ENCODE results near the gene GIMAP2. TPM values are rescaled to one million over a fixed set of nuclear protein-coding genes. Genes with fewer than 3 reads are reported as not detected.

The GIMAP2 gene
- total and polyA plus RNA-seq, 12 donors: 5.2 to 23.6 (median 14.5) TPM

- no peaks in the 10 kb centered on the region for H3K4me1 ChIP-seq (replicated peaks in 1 of 2)
- H3K4me3 ChIP-seq: no peak overlapping the region
- no peak for DNase-seq
- no peaks in the 10 kb centered on the region for H3K36me3 ChIP-seq (replicated peaks in 1 of 2)
- WGBS, 4 donors: 76 to 88% (median 81%) methylated on average over 14 of the region's 14 CpGs
- H3K27me3 ChIP-seq: no peaks in the 10 kb centered on the region
- no peak overlapping the region for H3K27ac ChIP-seq
- intact Hi-C loops (cut with DNase I): loop anchor here in 1 of 2 donors (10.0 kb wide), 1 partner anchor 288 kb away; the partner anchor contains the start of gene GIMAP8
- TF ChIP-seq POLR2A (IDR thresholded peaks at IDR 0.05): no peak
- no peak for TF ChIP-seq CTCF (IDR thresholded peaks at IDR 0.05)
- no peaks in the 10 kb centered on the region for H3K9me3 ChIP-seq (replicated peaks in 1 of 3)
Observed at GRCh38 chr7:150742286-150742968, 56.9 kb downstream of the GIMAP2 start.

Other genes starting within 250 kb of the GIMAP2 start
- gene GIMAP8, start 235.1 kb upstream of the GIMAP2 start, total RNA-seq: 10 to 100 TPM in 5 of 9 donors, 1 to 10 TPM in 4; 6.1 to 18.4 (median 11.2) TPM
- gene GIMAP8, start 235.1 kb upstream of the GIMAP2 start, polyA plus RNA-seq: 1 to 10 TPM; 6.1 to 9.3 (median 6.8) TPM
- gene GIMAP7, start 170.8 kb upstream of the GIMAP2 start, total RNA-seq: 10 to 100 TPM in 7 of 9 donors, 1 to 10 TPM in 2; 4.2 to 24.8 (median 15.9) TPM
- gene GIMAP7, start 170.8 kb upstream of the GIMAP2 start, polyA plus RNA-seq: 10 to 100 TPM; 17.6 to 39.3 (median 24.7) TPM
- gene GIMAP4, start 118.3 kb upstream of the GIMAP2 start, total RNA-seq: 10 to 100 TPM; 24.6 to 52.7 (median 37.8) TPM
- 10 to 100 TPM; 19.6 to 35.6 (median 27.9) TPM for gene GIMAP4, start 118.3 kb upstream of the GIMAP2 start, polyA plus RNA-seq
- gene GIMAP6, start 53.3 kb upstream of the GIMAP2 start, total RNA-seq: 10 to 100 TPM; 12.6 to 50.6 (median 27.6) TPM
- 10 to 100 TPM in 2 of 3 donors, 1 to 10 TPM in 1; 9.9 to 12.9 (median 11.0) TPM for gene GIMAP6, start 53.3 kb upstream of the GIMAP2 start, polyA plus RNA-seq
- gene GIMAP1, start 30.9 kb downstream of the GIMAP2 start, total RNA-seq: 10 to 100 TPM in 1 of 9 donors, 1 to 10 TPM in 8; 1.6 to 11.2 (median 6.6) TPM
- gene GIMAP1, start 30.9 kb downstream of the GIMAP2 start, polyA plus RNA-seq: 1 to 10 TPM; 1.5 to 4.7 (median 4.2) TPM
- gene GIMAP5, start 51.7 kb downstream of the GIMAP2 start, total RNA-seq: 10 to 100 TPM in 8 of 9 donors, 1 to 10 TPM in 1; 7.9 to 65.0 (median 18.9) TPM
- 10 to 100 TPM; 13.2 to 32.9 (median 29.7) TPM for gene GIMAP5, start 51.7 kb downstream of the GIMAP2 start, polyA plus RNA-seq
- gene TMEM176B, start 114.7 kb downstream of the GIMAP2 start, total RNA-seq: 10 to 100 TPM in 8 of 9 donors, 1 to 10 TPM in 1; 1.8 to 99.1 (median 39.7) TPM
- 10 to 100 TPM; 12.0 to 33.6 (median 12.6) TPM for gene TMEM176B, start 114.7 kb downstream of the GIMAP2 start, polyA plus RNA-seq
- 10 to 100 TPM in 8 of 9 donors, under 1 TPM in 1; 0.78 to 70.9 (median 28.0) TPM for gene TMEM176A, start 115.1 kb downstream of the GIMAP2 start, total RNA-seq
- gene TMEM176A, start 115.1 kb downstream of the GIMAP2 start, polyA plus RNA-seq: 10 to 100 TPM; 14.6 to 46.4 (median 15.7) TPM
- gene AOC1, start 166.8 kb downstream of the GIMAP2 start, total RNA-seq: under 1 TPM in 3 of 9 donors, not detected in 6; 0.11 to 0.29 (median 0.15) TPM
- under 1 TPM in 2 of 3 donors, not detected in 1; 0.10 to 0.32 TPM for gene AOC1, start 166.8 kb downstream of the GIMAP2 start, polyA plus RNA-seq